ENCODE measurements around the gene PROX1.

PROX1 gene

GRCh38 chr1:214028649-214029406 lies 41.1 kb downstream of the PROX1 start:
- Histone ChIP-seq H3K4me1 (no peaks in the 10 kb centered on the region), H3K27ac (no peak overlapping the region), H3K9me3 (ENCODE audit: control insufficient read depth, low read length) (no peaks in the 10 kb centered on the region), H3K27me3 (ENCODE audit: control insufficient read depth, insufficient read depth, low read length) (no peaks in the 10 kb centered on the region), H3K4me2 (ENCODE audit: low read length) (no peak overlapping the region), H2AFZ (no peak overlapping the region), H3K79me2 (no peaks in the 10 kb centered on the region), H3K36me3 (ENCODE audit: control insufficient read depth, insufficient read depth, low read length) (no peaks in the 10 kb centered on the region), H3K4me3 (ENCODE audit: low read depth, low read length) (no peak overlapping the region), H3K9ac (no peak overlapping the region)
- TF ChIP-seq CTCF (IDR thresholded peaks at IDR 0.05) = no peak

GRCh38 chr1:214029796-214030195 lies 42.0 kb downstream of the PROX1 start:
- Histone ChIP-seq H3K4me3 (ENCODE audit: low read depth, low read length) (no peak overlapping the region), H3K9ac (no peak overlapping the region), H3K4me2 (ENCODE audit: low read length) (no peak overlapping the region), H3K27ac (no peak overlapping the region), H3K4me1 (no peaks in the 10 kb centered on the region), H3K79me2 (no peaks in the 10 kb centered on the region), H3K27me3 (ENCODE audit: control insufficient read depth, insufficient read depth, low read length) (no peaks in the 10 kb centered on the region), H3K9me3 (ENCODE audit: control insufficient read depth, low read length) (no peaks in the 10 kb centered on the region), H3K36me3 (ENCODE audit: control insufficient read depth, insufficient read depth, low read length) (no peaks in the 10 kb centered on the region), H2AFZ (no peak overlapping the region)
- no peak for TF ChIP-seq CTCF (IDR thresholded peaks at IDR 0.05)

- Histone ChIP-seq H3K4me1 (no peaks in the 10 kb centered on the region), H3K79me2 (no peaks in the 10 kb centered on the region), H2AFZ (no peak overlapping the region), H3K27me3 (ENCODE audit: control insufficient read depth, insufficient read depth, low read length) (no peaks in the 10 kb centered on the region), H3K9me3 (ENCODE audit: control insufficient read depth, low read length) (no peaks in the 10 kb centered on the region), H3K4me3 (ENCODE audit: low read depth, low read length) (no peak overlapping the region), H3K27ac (no peak overlapping the region), H3K9ac (no peak overlapping the region), H3K4me2 (ENCODE audit: low read length) (no peak overlapping the region), H3K36me3 (ENCODE audit: control insufficient read depth, insufficient read depth, low read length) (no peaks in the 10 kb centered on the region)
- no peak for TF ChIP-seq CTCF (IDR thresholded peaks at IDR 0.05)
These were observed 43.5 kb downstream of the PROX1 start for GRCh38 chr1:214031267-214031650.

- no peaks in the 10 kb centered on the region for H3K79me2 ChIP-seq
- H3K4me2 ChIP-seq (ENCODE audit: low read length) = no peak overlapping the region
- H3K27me3 ChIP-seq (ENCODE audit: control insufficient read depth, insufficient read depth, low read length) = no peaks in the 10 kb centered on the region
- no peaks in the 10 kb centered on the region for H3K9me3 ChIP-seq (ENCODE audit: control insufficient read depth, low read length)
- no peak for TF ChIP-seq CTCF (IDR thresholded peaks at IDR 0.05)
- H3K4me1 ChIP-seq = no peaks in the 10 kb centered on the region
- H3K4me3 ChIP-seq (ENCODE audit: low read depth, low read length) = no peak overlapping the region
- H3K27ac ChIP-seq = no peak overlapping the region
- no peaks in the 10 kb centered on the region for H3K36me3 ChIP-seq (ENCODE audit: control insufficient read depth, insufficient read depth, low read length)
- no peak overlapping the region for H2AFZ ChIP-seq
- no peak overlapping the region for H3K9ac ChIP-seq
These were observed 49.7 kb downstream of the PROX1 start for GRCh38 chr1:214037468-214037867.

GRCh38 chr1:214039394-214040018 lies 51.7 kb downstream of the PROX1 start:
- no peaks in the 10 kb centered on the region for H3K79me2 ChIP-seq

More at GRCh38 chr1:214039394-214040018, 51.7 kb downstream of the PROX1 start:
- Histone ChIP-seq H3K4me3 (ENCODE audit: low read depth, low read length) (no peak overlapping the region), H3K36me3 (ENCODE audit: control insufficient read depth, insufficient read depth, low read length) (no peaks in the 10 kb centered on the region), H3K27me3 (ENCODE audit: control insufficient read depth, insufficient read depth, low read length) (no peaks in the 10 kb centered on the region), H3K4me2 (ENCODE audit: low read length) (no peak overlapping the region), H3K4me1 (no peaks in the 10 kb centered on the region), H3K9me3 (ENCODE audit: control insufficient read depth, low read length) (no peaks in the 10 kb centered on the region), H3K9ac (no peak overlapping the region), H3K27ac (no peak overlapping the region), H2AFZ (no peak overlapping the region)
- TF ChIP-seq CTCF (IDR thresholded peaks at IDR 0.05) = no peak

Measured in parathyroid adenoma (tissue), 2 donors.